Naive thymus-derived CD8-positive, alpha-beta T cell (primary cell): ENCODE measurements around the gene PPP1CA. TPM values are rescaled to one million over a fixed set of nuclear protein-coding genes. Genes with fewer than 3 reads are reported as not detected.

Source experiments
- ATAC-seq, 2 donors: fragments of 150-1000 bp; cut with Tn5 transposase in 1 of 2; sonication (Bioruptor Pico), chemical (Tn5 transposase) in 1 of 2; 1 replicate in 1 of 2; 2 replicates in 1 of 2; pipeline ENCODE4 v1.10.0; 2021; ENCODE audit warnings: mild to moderate bottlenecking in 2 of 2, moderate library complexity in 2 of 2
- POLR2A ChIA-PET: fragments of 350-600 bp; sonication (Branson Sonifier 250); formaldehyde crosslinking; loops from one replicate; lab custom pipeline; 2021; ENCODE audit warnings: antibody characterized with exemption; lab: Charles Lee
- DNase-seq, 10 donors: peaks; one replicate each; pipeline versions ENCODE4 v3.0.0 to v3.0.0-alpha.2; 2020 to 2022
- H3K27ac Mint-ChIP-seq, 10 donors: one replicate each; pipeline ENCODE4 v1.8.0; 2020 to 2022; ENCODE audit warnings: mild to moderate bottlenecking in 10 of 10, mixed read lengths in 10 of 10, moderate library complexity in 4 of 10, inconsistent platforms in 1 of 10
- H3K27me3 Mint-ChIP-seq, 5 donors: one replicate each; pipeline ENCODE4 v1.8.0; 2021 to 2022; ENCODE audit warnings: mixed read lengths in 5 of 5
- H3K36me3 Mint-ChIP-seq, 3 donors: one replicate each; pipeline ENCODE4 v1.8.0; 2020 to 2022; ENCODE audit warnings: mixed read lengths in 3 of 3, mild to moderate bottlenecking in 2 of 3, inconsistent platforms in 1 of 3
- H3K4me1 Mint-ChIP-seq, 4 donors: one replicate each; pipeline ENCODE4 v1.8.0; 2021 to 2022; ENCODE audit warnings: mixed read lengths in 4 of 4
- H3K4me3 Mint-ChIP-seq, 10 donors: one replicate each; pipeline ENCODE4 v1.8.0; 2020 to 2022; ENCODE audit warnings: mild to moderate bottlenecking in 10 of 10, mixed read lengths in 10 of 10, moderate library complexity in 6 of 10, inconsistent platforms in 1 of 10
- H3K9me3 Mint-ChIP-seq, 9 donors: one replicate each; pipeline ENCODE4 v1.8.0; 2020 to 2022; ENCODE audit warnings: mixed read lengths in 9 of 9, mild to moderate bottlenecking in 3 of 9, inconsistent platforms in 1 of 9, moderate library complexity in 1 of 9
- polyA plus RNA-seq, 3 donors: library from polyadenylated mRNA; unstranded; fragments of 300-500 nt; fragmentation: Illumina TruSeq; gene quantifications; one replicate each; pipeline ENCODE4 v1.2.3, GENCODE V29; 2021
- total RNA-seq, 8 experiments: library from RNA in 2 of 8; stranded (reverse) in 2 of 8; gene quantifications; one replicate each; pipeline ENCODE4 v1.2.3 and lab custom pipeline; 2021 to 2026

The PPP1CA gene
- total and polyA plus RNA-seq, 5 experiments from 2014 or later: 141 to 518 (median 357) TPM

- no peak for DNase-seq
- H3K27me3 Mint-ChIP-seq: no peaks in the 10 kb centered on the region
- H3K4me1 Mint-ChIP-seq: peaks cover 17 to 65% (median 52%) of the 10 kb centered on the region in 4 donors
- peak overlapping the region in 8 of 10 donors; percentile 8 to 96 (median 78) for H3K27ac Mint-ChIP-seq
- ATAC-seq: no peak
- H3K4me3 Mint-ChIP-seq: peak overlapping the region; percentile 19 to 95 (median 39)
- H3K9me3 Mint-ChIP-seq: peaks cover 0 to 2% (median 0%) of the 10 kb centered on the region in 9 donors
- H3K36me3 Mint-ChIP-seq: peaks cover 0 to 31% (median 3%) of the 10 kb centered on the region in 3 donors
- POLR2A ChIA-PET: interaction anchor here (0.7 to 25.5 kb wide), 5 partner anchors 10 to 86 kb away, joined by 3 to 2390 read pairs (median 10); partner anchors contain the start of genes AIP, CARNS1, PTPRCAP and RPS6KB2
These were observed 2.7 kb downstream of the PPP1CA start for GRCh38 chr11:67398661-67399563.

- peak overlapping the region; percentile 71 to 96 (median 86) for H3K27ac Mint-ChIP-seq
- H3K36me3 Mint-ChIP-seq: peaks cover 0 to 34% (median 3%) of the 10 kb centered on the region in 3 donors
- H3K4me1 Mint-ChIP-seq: peaks cover 16 to 65% (median 51%) of the 10 kb centered on the region in 4 donors
- POLR2A ChIA-PET: interaction anchor here (0.7 to 25.5 kb wide), 5 partner anchors 10 to 87 kb away, joined by 5 to 2390 read pairs (median 20); partner anchors contain the start of genes CARNS1, PTPRCAP, RPS6KB2 and TMEM134
- no peak for ATAC-seq
- peak overlapping the region in 9 of 10 donors; percentile 26 to 76 (median 55) for H3K4me3 Mint-ChIP-seq
- H3K9me3 Mint-ChIP-seq: no peaks in the 10 kb centered on the region
- DNase-seq: no peak
- H3K27me3 Mint-ChIP-seq: no peaks in the 10 kb centered on the region
These were observed 3.5 kb downstream of the PPP1CA start for GRCh38 chr11:67397986-67398660.

GRCh38 chr11:67397536-67397935 lies 4.1 kb downstream of the PPP1CA start:
- DNase-seq: no peak
- Mint-ChIP-seq H3K9me3 (no peaks in the 10 kb centered on the region), H3K36me3 (peaks cover 0 to 34% (median 3%) of the 10 kb centered on the region in 3 donors), H3K27me3 (no peaks in the 10 kb centered on the region), H3K4me3 (peak overlapping the region in 8 of 10 donors; percentile 40 to 76 (median 58)), H3K27ac (peak overlapping the region; percentile 69 to 96 (median 86)), H3K4me1 (peaks cover 18 to 65% (median 55%) of the 10 kb centered on the region in 4 donors)
- no peak for ATAC-seq
- POLR2A ChIA-PET: interaction anchor here (0.7 to 25.5 kb wide), 5 partner anchors 11 to 87 kb away, joined by 5 to 2390 read pairs (median 20); partner anchors contain the start of genes CARNS1, PTPRCAP, RPS6KB2 and TMEM134

- POLR2A ChIA-PET: interaction anchor here (1.0 to 25.5 kb wide), 9 partner anchors 6 to 88 kb away, joined by 3 to 2390 read pairs (median 10); partner anchors contain the start of genes CARNS1, POLD4, PPP1CA and PTPRCAP
- H3K27me3 Mint-ChIP-seq: no peaks in the 10 kb centered on the region
- peaks cover 20 to 63% (median 58%) of the 10 kb centered on the region in 4 donors for H3K4me1 Mint-ChIP-seq
- H3K36me3 Mint-ChIP-seq: peaks cover 0 to 34% (median 3%) of the 10 kb centered on the region in 3 donors
- peak overlapping the region; percentile 81 to 96 (median 91) for H3K27ac Mint-ChIP-seq
- peak overlapping the region; percentile 32 to 91 (median 72) for H3K4me3 Mint-ChIP-seq
- DNase-seq (peak in 5 of 10 donors; percentile 23 to 50 (median 48)), ATAC-seq (peak; percentile 10 to 20)
- H3K9me3 Mint-ChIP-seq: no peaks in the 10 kb centered on the region
These were observed 4.9 kb downstream of the PPP1CA start for GRCh38 chr11:67396587-67397389.

GRCh38 chr11:67396259-67396581 lies 5.4 kb downstream of the PPP1CA start:
- POLR2A ChIA-PET: interaction anchor here (1.0 to 25.5 kb wide), 8 partner anchors 7 to 72 kb away, joined by 3 to 2390 read pairs (median 12); partner anchors contain the start of genes CARNS1, POLD4, PPP1CA and PTPRCAP
- H3K36me3 Mint-ChIP-seq: peaks cover 0 to 34% (median 3%) of the 10 kb centered on the region in 3 donors
- H3K9me3 Mint-ChIP-seq: no peaks in the 10 kb centered on the region
- peak overlapping the region in 5 of 10 donors; percentile 23 to 76 (median 43) for H3K4me3 Mint-ChIP-seq
- no peaks in the 10 kb centered on the region for H3K27me3 Mint-ChIP-seq
- H3K27ac Mint-ChIP-seq: peak overlapping the region in 8 of 10 donors; percentile 69 to 96 (median 90)
- ATAC-seq (no peak), DNase-seq (no peak)
- peaks cover 22 to 66% (median 61%) of the 10 kb centered on the region in 4 donors for H3K4me1 Mint-ChIP-seq

- Mint-ChIP-seq H3K36me3 (peaks cover 0 to 34% (median 3%) of the 10 kb centered on the region in 3 donors), H3K4me1 (peaks cover 25 to 68% (median 64%) of the 10 kb centered on the region in 4 donors), H3K4me3 (peak overlapping the region in 3 of 10 donors; percentile 39 to 76 (median 45)), H3K27ac (peak overlapping the region in 5 of 10 donors; percentile 69 to 96 (median 80)), H3K9me3 (no peaks in the 10 kb centered on the region), H3K27me3 (no peaks in the 10 kb centered on the region)
- POLR2A ChIA-PET: interaction anchor here (1.1 to 25.5 kb wide), 8 partner anchors 7 to 87 kb away, joined by 3 to 2390 read pairs (median 12); partner anchors contain the start of genes AIP, CARNS1, PPP1CA and PTPRCAP
- ATAC-seq (no peak), DNase-seq (no peak)
These were observed 6.0 kb downstream of the PPP1CA start for GRCh38 chr11:67395555-67396258.

- peak overlapping the region; percentile 25 to 83 (median 75) for H3K4me3 Mint-ChIP-seq
- POLR2A ChIA-PET: interaction anchor here (1.1 to 25.5 kb wide), 5 partner anchors 9 to 75 kb away, joined by 3 to 2390 read pairs (median 33); partner anchors contain the start of genes CARNS1, POLD4, PPP1CA and PTPRCAP
- H3K9me3 Mint-ChIP-seq: no peaks in the 10 kb centered on the region
- H3K27me3 Mint-ChIP-seq: no peaks in the 10 kb centered on the region
- H3K27ac Mint-ChIP-seq: peak overlapping the region in 6 of 10 donors; percentile 22 to 72 (median 56)
- H3K36me3 Mint-ChIP-seq: peaks cover 0 to 23% (median 1%) of the 10 kb centered on the region in 3 donors
- DNase-seq (no peak), ATAC-seq (no peak)
- peaks cover 33 to 65% (median 61%) of the 10 kb centered on the region in 4 donors for H3K4me1 Mint-ChIP-seq
These were observed 7.7 kb downstream of the PPP1CA start for GRCh38 chr11:67393990-67394389.

- ATAC-seq: no peak
- POLR2A ChIA-PET: interaction anchor here (0.7 to 25.5 kb wide), 7 partner anchors 9 to 834 kb away, joined by 3 to 2390 read pairs (median 28); partner anchors contain the start of genes AIP, CARNS1, PPP1CA and PTPRCAP
- H3K36me3 Mint-ChIP-seq: peaks cover 0 to 20% (median 1%) of the 10 kb centered on the region in 3 donors
These were observed 8.2 kb downstream of the PPP1CA start for GRCh38 chr11:67393437-67393836.

GRCh38 chr11:67392183-67392715 lies 9.4 kb downstream of the PPP1CA start:
- POLR2A ChIA-PET: interaction anchor here (0.9 to 25.5 kb wide), 19 partner anchors 10 to 152 kb away, joined by 3 to 2390 read pairs (median 7); partner anchors contain the start of genes AIP, CARNS1, CDK2AP2 and CLCF1
- DNase-seq (no peak), ATAC-seq (no peak)
- Mint-ChIP-seq H3K9me3 (no peaks in the 10 kb centered on the region), H3K4me1 (peaks cover 34 to 54% (median 49%) of the 10 kb centered on the region in 4 donors), H3K4me3 (peak overlapping the region; percentile 81 to 90 (median 87)), H3K27ac (peak overlapping the region; percentile 39 to 93 (median 80)), H3K36me3 (peaks cover 0 to 8% (median 0%) of the 10 kb centered on the region in 3 donors), H3K27me3 (no peaks in the 10 kb centered on the region)

More at GRCh38 chr11:67393437-67393836, 8.2 kb downstream of the PPP1CA start:
- Mint-ChIP-seq H3K9me3 (no peaks in the 10 kb centered on the region), H3K4me1 (peaks cover 34 to 66% (median 59%) of the 10 kb centered on the region in 4 donors), H3K27me3 (no peaks in the 10 kb centered on the region), H3K4me3 (peak overlapping the region in 9 of 10 donors; percentile 60 to 90 (median 83)), H3K27ac (peak overlapping the region in 1 of 10 donors; percentile 55)
- no peak for DNase-seq
